Measurements from ENCODE around the gene CTIF.

Gene CTIF

DNA sequence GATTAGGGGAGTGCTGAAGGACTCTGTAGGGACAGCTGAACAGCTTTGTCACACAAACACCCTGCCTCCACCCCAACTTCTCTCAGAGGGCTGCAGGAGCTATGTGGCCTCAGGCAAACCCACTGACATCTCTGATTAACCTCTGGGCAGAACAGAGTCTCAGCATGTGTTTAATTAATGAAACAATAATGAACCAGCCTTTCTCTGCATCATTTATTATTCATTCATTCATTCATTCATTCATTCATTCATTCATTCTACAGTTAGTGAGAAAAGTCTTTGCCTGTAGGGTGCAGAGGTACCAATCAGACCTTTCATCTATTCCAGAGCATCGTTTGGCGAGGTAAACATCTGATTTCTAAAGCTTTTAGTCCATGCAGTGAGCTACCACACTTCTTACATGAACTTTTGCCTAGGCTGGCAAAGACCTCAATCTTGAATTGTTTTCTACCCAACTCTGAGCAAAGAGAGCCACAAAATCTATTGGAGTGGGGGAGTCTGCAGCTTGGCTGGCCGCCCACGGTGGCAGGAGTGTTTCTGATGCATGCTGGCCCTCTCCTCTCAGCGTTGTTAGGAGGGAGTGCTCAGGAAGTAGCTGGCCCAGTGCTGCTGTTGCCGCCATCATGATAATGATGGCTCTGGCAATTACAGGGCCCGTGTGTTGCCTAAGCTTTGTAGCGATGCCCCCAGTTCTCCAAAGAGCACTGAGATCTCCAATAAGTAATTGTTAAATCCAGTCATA is 213.1 kb downstream of the CTIF start:
- no peak for DNase-seq (ENCODE audit: low read depth, low spot score)

DNA sequence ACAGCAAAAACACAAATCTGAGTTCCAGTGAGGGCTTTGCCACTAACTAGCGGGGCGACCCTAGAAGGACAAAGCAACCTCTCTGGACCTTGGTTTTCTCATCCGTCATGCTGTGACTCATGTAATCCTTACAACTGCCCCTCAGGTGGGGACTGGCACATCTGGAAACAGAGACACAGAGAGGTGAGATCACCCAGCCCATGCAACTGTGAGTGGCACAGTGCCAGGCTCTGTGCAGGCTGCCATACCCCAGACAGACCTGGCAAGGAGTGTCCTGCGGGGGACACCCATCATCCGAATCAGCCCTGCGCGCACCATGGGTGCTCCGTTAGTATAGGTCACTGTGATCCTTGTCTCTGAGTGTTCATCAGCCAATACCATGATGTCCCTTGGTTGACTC is 213.6 kb downstream of the CTIF start:
- no peak for DNase-seq (ENCODE audit: low read depth, low spot score)

DNA sequence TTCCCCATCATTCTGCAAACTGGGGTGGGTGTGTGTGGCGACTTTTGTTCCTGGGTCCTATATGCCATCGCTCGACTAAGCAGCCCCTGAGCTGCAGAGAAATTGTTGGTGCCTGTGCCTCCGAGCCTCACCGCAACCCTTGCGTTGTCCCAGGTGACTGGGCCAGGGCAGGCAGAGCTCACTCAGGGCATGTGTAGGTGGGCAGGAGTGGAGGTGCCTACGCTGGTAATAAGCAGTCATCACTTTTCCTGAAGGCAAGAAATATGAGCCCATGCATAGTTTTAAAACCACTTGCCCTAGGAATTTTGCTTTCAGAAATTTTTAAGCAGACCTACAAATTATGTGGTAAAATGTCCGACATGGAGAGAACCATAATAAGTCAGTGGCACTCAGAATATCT is 214.1 kb downstream of the CTIF start:
- DNase-seq (ENCODE audit: low read depth, low spot score): no peak

DNA sequence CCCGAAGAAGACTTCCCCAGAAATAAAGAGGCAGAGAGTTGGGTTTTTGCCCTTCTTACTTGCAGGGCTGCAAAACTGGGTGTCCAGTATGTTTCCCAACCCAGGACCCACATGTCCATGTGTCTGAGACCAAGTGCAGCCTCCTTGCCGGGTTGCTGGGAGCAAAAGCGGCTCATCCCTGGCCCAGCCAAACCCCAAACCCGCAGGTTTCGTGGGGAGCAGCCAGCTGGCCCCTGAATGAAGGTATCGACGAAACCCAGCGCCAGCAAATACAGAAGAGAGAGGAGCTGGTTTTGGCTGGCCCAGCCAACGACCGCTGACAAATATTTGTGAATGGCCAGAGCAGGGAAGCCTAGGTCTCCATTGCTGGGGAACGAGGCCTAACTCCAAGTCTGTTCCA is 214.9 kb downstream of the CTIF start:
- DNase-seq (ENCODE audit: low read depth, low spot score): no peak

DNA sequence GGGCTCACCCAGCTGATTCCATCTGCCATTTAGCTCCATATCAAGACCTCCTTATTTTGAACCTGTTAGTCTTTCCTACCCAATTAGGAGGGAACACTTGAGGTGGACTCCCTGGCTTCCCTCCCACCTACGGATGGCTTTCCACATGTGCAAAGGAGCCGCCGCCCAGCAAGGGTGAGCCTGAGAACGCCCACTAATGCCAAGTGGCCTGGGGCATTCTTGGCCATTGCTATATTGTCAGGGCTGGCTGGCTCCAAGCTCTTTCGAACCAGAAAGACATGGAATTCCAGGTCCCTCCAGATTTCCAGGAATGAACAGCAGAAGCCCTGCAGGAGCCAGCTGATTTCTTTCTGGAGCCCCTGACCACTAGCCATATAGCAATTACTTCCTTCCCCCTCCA is 215.7 kb downstream of the CTIF start:
- DNase-seq (ENCODE audit: low read depth, low spot score): no peak

DNA sequence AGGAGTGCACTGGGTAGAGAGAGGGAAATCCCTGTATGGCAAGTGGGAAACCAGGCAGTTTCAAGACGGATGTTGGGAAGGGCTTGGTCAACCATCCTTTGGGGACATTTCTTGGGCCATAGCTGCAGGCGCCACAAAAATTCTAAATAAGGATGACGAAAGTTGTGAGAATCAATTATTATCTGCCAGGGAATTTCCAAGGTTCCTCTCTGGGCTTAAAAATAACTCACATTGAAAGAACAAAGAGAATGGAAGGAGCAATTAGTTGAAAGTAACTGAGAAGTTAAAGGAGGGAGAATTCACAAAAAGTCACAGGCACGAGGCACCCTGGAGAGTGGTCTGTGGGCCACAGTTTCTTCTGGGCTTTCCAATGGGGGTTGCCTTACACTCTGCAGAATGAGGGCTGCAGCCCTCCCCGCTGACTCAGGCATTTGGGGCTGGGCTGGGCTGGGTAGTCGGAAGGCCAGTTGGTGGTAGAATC is 216.2 kb downstream of the CTIF start:
- no peak for DNase-seq (ENCODE audit: low read depth, low spot score)

DNA sequence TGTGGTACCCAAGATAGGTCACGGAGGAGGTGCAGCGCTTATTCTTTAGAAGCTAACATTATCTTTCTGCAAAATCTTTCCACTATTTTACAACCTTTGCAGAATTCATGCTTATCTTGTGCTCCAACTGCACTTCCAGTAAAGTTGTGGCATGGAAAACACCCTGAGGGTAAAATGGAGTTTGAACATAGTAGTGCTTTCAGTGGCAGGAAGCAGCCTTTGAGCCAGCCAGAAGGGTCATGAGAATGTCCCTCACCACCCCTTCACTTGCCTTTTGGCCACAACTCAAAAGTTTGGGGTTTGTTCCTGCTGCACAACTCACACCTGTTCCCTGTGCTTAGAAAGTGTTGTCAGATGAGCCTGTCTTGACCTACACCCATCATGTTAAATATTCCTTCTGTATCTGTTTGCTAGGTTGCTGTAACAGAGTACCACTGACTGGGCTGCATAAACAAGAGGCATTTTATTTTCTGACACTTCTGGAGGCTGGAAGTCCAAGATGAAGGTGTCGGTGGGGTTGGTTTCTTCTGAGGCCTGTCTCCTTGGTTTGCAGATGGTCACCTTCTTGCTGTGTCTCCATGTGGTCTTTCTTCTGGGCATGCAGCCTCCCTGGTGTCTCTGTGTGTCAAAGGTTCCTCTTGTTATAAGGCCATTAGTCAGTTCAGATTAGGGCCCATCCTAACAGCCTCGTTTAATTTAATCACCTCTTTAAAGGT is 217.8 kb downstream of the CTIF start:
- DNase-seq (ENCODE audit: low read depth, low spot score): no peak

DNA sequence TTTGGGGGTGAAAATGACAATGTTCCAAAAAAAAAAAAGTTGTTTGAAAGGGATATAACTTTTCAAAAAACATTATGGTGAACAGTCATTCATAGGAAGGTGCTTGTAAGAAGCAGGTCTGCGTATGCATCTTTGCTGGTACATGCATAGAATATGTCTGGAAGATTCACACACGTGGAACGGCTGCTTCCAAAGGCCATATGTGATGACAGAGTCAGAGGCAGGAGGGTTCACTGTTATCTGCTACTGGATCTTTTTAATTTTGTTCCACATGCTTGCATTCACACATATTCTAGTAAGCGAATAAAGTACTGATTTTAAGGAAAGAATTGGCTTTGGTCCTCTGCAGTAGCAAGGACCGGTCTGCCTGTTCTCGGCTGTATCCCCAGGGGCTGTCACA is 218.5 kb downstream of the CTIF start:
- no peak for DNase-seq (ENCODE audit: low read depth, low spot score)

DNA sequence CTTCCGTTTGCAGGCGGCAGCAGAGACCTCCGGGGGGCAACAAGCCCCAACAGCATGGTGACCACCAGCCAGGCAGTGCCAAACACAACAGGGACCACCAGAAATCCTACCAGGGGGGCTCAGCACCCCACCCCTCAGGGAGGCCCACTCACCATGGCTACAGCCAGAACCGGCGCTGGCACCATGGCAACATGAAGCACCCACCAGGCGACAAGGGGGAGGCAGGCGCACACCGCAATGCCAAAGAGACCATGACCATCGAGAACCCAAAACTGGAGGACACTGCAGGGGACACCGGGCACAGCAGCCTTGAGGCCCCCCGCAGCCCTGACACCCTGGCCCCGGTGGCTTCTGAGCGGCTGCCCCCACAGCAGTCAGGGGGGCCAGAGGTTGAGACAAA is 219.1 kb downstream of the CTIF start:
- no peak for DNase-seq (ENCODE audit: low read depth, low spot score)

DNA sequence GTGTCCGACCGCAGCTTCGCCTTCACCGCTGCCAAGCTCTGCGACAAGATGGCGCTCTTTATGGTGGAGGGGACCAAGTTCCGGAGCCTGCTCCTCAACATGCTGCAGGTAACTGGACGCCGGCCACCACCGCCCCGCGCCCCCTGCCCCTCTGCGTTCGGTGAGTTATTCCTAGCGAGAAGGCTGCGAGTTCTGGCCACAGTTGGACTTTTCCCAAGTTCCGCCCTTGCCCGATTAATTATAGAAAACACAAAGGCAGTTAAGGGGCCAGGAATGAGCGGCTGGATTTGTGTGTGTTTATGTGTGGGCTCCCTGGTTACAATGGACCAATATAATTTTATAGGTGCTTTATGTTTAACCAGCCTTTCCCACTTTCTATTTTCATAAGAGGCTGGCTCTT is 222.8 kb downstream of the CTIF start:
- DNase-seq (ENCODE audit: low read depth, low spot score): no peak

DNA sequence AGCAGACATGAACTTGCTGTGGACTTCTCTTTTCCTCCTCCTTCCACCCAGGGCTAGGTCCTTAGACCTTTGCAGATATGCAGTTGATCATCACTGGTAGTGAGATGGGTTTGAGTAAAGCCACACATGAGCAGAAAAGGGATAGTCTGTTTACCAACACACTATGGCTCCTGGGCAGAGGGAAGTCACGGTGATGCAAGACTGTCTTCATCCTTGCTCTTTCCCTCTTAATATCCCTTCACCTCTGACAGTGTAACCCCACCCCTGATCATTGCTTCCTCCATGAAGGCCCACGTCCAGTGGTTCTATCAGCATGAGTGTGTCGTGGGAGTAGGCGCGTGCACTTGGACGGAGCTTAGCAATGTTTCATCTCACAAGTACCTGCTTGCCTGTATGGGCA is 223.2 kb downstream of the CTIF start:
- DNase-seq (ENCODE audit: low read depth, low spot score): no peak

DNA sequence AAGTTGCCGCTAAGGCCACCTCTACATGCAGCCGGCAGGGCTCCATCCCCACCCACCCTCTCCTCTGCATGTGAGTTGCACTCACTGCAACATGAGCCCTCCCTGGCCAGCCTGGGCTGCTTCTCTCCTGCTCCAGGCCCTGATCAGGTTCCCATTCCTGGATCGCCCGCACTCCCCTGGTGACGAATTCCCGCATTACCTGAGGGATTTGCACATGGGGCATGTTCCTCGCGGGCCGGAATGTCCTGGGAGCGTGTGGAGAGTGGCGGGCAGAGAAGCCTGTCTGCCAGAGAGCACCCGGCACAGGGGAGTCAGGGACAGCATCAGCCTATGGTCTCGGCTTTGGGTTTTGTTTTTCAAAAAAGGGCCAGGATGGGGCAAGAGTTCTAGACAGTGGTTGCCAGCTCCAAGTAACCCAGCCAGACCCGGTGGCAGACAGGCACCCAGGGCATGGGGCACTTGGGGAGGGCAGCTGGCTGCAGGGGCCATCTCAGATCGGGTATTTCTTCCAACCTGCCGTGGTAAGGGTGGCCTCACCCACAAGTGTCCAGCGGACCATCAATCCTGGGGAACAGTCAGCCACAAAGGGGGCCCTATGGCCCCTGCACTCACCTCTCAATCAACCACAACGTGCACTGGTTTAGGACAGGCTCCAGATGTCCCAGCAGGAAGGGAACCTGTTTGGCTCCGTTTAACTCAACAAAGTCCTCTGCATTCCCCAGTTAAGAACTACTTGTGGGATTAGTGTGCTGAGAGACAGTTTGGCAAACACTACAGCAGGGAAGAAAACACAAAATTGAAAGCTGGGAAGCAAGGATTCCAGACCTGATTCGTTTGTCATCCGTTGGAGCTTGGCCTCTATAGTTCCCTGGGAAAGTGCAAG is 224.2 kb downstream of the CTIF start:
- DNase-seq (ENCODE audit: low read depth, low spot score): no peak

DNA sequence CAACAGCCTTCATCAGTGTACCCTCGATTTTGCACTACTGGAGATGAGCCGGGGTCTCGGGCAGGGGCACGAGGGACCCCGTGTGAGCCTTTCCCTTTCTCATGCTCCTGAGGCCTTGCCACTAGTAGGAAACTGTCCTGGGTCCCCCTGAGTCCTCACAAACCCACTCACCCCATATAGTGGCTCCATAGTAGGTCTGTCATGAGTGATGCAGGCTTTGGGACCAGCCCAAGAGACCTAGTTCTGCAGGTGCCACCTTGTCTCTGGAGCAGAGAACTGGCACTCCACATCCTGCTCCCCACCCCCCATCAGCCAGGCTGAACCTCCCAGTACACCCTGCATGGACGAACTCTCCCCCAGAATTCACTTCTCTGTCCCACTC is 224.9 kb downstream of the CTIF start:
- no peak for DNase-seq (ENCODE audit: low read depth, low spot score)

DNA sequence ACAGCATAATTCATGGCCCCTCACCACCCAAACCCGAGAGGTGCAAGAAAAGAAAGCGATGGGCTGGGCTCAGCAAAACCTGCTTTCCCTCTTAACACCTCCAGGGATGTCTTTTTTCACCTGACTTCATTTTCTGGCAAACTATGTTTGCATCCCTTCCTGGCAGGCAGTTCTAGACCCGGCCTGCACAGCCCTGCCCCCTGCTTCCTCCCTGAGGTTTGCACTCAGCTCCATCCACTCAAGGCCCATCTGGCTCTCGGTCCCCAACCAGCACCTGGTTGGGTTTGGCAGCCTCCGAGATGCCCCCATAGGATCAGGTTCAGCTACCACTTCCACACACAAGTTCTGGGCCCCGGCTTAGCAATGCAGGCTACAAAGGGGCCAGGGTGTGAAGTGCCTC is 226.2 kb downstream of the CTIF start:
- no peak for DNase-seq (ENCODE audit: low read depth, low spot score)

DNA sequence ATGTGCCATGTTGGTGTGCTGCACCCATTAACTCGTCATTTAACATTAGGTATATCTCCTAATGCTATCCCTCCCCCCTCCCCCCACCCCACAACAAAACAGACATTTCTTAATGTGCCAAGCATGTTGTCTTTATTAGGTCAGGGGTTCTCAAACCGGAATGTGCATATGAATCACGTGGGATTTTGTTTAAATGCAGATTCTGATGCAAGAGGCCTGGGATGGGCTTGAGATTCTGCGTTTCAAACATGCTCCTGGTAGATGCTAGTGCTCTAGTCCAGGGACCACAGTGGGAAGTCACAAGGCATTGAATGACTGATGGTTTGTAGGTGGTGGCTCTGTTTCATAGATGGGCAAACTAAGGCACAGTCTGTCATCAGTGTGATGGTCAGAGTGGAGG is 227.2 kb downstream of the CTIF start:
- DNase-seq (ENCODE audit: low read depth, low spot score): no peak

DNA sequence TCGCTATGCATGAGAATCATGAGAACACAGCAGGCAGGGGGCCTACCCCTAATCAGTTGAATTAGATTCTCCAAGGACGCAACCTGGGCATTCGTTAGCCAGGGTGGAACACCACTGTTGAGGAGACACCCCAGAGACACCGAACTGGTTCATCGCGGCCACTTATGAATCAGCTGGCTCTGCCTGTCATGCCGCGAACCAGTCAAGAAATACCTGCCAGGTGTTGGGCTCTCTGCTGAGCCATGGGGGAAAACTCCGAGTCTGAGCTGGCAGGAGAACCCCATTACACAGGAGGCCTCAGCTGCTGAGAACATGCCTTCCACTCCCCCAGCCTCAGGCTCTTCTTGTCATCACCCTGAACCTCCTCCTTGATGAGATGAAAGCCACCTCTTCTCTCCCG is 227.7 kb downstream of the CTIF start:
- DNase-seq (ENCODE audit: low read depth, low spot score): no peak

DNA sequence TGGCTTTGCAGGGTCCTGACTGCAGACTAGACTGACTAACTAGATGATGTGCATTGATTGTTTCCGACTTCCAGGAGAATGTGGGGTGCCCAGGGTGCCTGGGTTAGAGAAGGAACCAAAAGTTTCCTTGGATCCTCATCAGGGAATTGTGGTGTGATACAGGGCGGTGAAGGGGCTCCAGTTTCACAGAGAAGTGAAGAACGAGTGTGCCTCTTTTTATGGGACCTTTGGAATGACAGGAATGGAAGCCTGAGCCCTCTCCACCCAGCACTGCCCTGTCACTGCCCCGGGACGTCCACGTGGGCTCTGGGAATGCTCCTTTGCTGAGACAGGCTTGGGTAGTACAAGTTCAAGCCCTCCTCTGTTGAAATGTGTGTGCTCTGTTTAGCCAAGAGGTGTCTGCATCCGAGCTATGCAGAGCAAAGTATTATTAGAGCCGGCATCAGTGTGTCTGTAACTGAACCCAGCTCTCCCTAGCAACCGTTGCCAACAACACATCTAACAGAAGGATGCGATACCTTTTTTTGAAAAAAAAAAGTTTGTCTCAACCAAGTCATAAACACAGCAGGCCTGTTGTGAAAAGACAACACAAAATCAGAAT is 228.4 kb downstream of the CTIF start:
- no peak for DNase-seq (ENCODE audit: low read depth, low spot score)

DNA sequence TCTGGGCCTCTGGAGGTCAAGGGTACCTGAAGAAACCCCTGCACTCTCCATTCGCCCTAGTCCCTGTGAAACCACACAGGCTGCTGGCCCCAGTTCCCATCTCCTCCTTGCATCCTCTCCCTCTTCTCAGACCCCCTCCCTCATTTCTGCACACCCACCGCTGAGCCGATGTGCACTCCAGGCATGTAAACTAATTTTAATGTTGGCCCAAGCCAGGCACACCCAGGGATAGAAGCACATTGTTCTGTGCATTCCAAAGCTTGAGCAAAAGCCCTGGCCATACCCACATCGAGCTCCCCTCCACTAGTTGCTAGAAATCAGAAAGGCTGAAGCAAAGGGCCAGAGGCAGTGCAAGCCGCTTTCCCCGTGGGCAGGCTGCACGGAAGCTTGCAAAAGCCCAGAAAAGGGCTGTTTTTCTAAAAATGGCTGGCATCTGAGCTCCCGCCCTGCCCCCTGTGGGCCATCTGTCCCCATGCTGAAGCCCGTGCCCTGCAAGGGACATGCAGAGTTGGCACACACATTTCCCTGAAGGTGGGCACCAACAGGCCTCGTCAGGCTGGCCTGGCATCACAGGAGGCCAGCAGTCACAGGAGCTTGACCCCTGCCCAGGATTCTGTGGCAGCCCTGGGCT is 230.3 kb downstream of the CTIF start:
- DNase-seq (ENCODE audit: low read depth, low spot score): no peak

DNA sequence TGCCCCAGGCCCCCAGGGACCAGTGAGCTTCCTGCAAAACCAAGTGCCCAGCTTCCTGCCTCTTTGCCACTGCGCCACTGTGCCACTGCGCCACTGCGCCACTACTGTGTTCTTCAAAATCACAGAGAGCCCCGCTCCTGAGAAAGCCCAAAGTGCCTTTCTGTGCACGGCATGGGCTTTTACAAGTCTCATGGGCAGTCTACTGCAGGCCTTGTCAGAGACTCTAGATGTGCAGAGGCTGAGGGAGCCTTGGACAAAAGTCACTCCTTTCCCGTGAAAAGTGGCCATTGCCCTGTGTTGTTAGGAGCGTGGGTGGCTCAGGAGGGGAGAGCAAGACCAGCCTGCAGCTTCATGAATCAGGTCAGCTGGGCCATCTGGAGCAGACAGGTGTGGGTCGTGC is 231.4 kb downstream of the CTIF start:
- no peak for DNase-seq (ENCODE audit: low read depth, low spot score)

DNA sequence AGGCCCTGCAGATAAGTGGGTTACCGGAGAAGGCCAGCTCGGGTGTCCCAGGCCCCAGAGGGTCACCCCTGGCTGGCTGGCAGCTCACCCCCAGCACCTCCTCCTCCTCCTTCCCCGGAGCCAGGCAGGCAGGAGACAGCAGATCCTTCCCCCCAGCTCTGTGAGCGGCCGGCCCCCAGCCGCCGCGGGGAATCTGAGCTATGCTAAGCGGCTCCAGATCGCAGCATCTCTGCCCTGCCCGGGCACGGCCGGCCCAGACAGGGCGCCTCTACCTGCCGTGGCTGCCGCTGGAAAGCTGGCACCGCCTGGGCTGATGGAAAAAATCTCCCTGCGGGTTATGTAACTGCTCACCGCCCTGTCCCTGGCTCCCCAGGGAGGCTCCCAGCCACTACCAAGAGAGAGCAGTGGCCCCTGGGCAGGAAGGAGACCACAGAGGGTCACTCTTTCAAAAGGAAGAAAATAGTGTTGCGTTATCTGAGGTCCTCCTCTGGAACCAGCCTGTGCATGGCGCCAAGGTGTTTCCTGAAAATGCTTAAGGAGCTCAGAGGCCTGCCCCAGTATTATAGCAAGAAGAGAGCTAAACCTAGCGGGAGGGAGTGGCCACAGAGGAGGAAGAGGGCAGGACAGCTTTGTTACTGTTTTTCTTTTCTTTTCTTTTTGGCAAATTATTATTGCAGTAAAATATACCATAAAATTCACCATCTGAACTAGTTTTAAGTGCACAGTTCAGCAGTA is 233.0 kb downstream of the CTIF start:
- no peak for DNase-seq (ENCODE audit: low read depth, low spot score)

DNA sequence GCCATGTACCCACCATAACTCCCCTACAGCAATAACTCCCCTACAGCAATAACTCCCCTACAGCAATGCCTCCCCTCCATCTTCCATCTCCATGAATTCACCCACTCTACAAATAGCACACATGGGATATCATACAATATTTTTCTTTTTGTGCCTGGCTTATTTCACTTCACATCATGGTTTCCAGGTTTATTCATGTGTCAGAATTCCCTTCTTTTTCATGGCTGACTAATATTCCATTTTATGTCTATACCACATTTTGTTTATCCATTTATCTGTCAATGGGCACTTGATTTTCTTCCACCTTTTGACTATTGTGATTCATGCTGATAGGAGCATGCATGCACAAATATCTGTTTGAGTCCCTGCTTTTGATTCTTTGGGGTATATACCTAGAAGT is 233.6 kb downstream of the CTIF start:
- no peak for DNase-seq (ENCODE audit: low read depth, low spot score)

Measured in activated CD4-positive, CD25-positive, alpha-beta regulatory T cell treated with anti-CD3 and anti-CD28 coated beads, Interleukin-2, amount 50 U/mL, for 16 hours (primary cell).